Measurements from ENCODE around the gene MEIS1.

GRCh38 chr2:66523990-66524389 is 89.1 kb downstream of the MEIS1 start:
- TF ChIP-seq EP300 (IDR thresholded peaks at IDR 0.05; ENCODE audit: borderline replicate concordance in 1 of 2, low read depth in 2 of 2, low read length in 2 of 2) (no peak), CTCF (IDR thresholded peaks at IDR 0.05; ENCODE audit: control extremely low read depth in 1 of 3, insufficient read depth in 1 of 3, low read depth in 1 of 3, low read length in 3 of 3) (no peak), BCL11A (IDR thresholded peaks at IDR 0.05; ENCODE audit: low read depth in 2 of 2, low read length in 2 of 2) (no peak), MAX (IDR thresholded peaks at IDR 0.05) (no peak), RBBP5 (IDR thresholded peaks at IDR 0.05; ENCODE audit: borderline replicate concordance, low read depth, low read length) (no peak)

All from H1 (cell line).